ENCODE data around the gene ARRB1. TPM values are rescaled to one million over a fixed set of nuclear protein-coding genes. Genes with fewer than 3 reads are reported as not detected.

ARRB1 gene
- total RNA-seq, 4 donors from 2014 or later: 15.7 to 44.7 (median 27.7) TPM

GRCh38 chr11:75347781-75348566 is 3.5 kb downstream of the ARRB1 start:
- Histone ChIP-seq H3K4me1 (peaks cover 10 to 63% of the 10 kb centered on the region in 2 donors), H3K4me3 (replicated peaks in 1 of 3) (no peak overlapping the region), H3K27ac (peak overlapping the region in 2 of 3 donors; percentile 51 to 56), H3K9me3 (no peaks in the 10 kb centered on the region), H3K36me3 (no peaks in the 10 kb centered on the region), H3K27me3 (no peaks in the 10 kb centered on the region)
- WGBS, 2 donors: 64 to 68% methylated on average over 8 of the region's 8 CpGs
- no peak for DNase-seq
- TF ChIP-seq POLR2A (IDR thresholded peaks at IDR 0.05): no peak
- TF ChIP-seq CTCF (IDR thresholded peaks at IDR 0.05): no peak
- intact Hi-C loops (cut with DNase I): no loop called here

GRCh38 chr11:75346912-75347647 is 4.4 kb downstream of the ARRB1 start:
- TF ChIP-seq POLR2A (IDR thresholded peaks at IDR 0.05): no peak
- intact Hi-C loops (cut with DNase I): no loop called here
- DNase-seq: peak; percentile 15 to 17
- no peak overlapping the region for H3K4me3 ChIP-seq (replicated peaks in 1 of 3)
- 49 to 67% methylated on average over 9 to 11 of the region's 11 CpGs for WGBS, 2 donors
- no peaks in the 10 kb centered on the region for H3K27me3 ChIP-seq
- H3K27ac ChIP-seq: peak overlapping the region in 2 of 3 donors; percentile 51 to 53
- no peaks in the 10 kb centered on the region for H3K36me3 ChIP-seq
- peaks cover 10 to 66% of the 10 kb centered on the region in 2 donors for H3K4me1 ChIP-seq
- no peaks in the 10 kb centered on the region for H3K9me3 ChIP-seq

GRCh38 chr11:75346296-75346695 is 5.2 kb downstream of the ARRB1 start:
- H3K27me3 ChIP-seq: no peaks in the 10 kb centered on the region
- H3K4me1 ChIP-seq: peaks cover 9 to 73% of the 10 kb centered on the region in 2 donors
- no peak overlapping the region for H3K27ac ChIP-seq
- no peak for DNase-seq
- H3K9me3 ChIP-seq: no peaks in the 10 kb centered on the region
- intact Hi-C loops (cut with DNase I): no loop called here
- H3K4me3 ChIP-seq (replicated peaks in 1 of 3): no peak overlapping the region
- WGBS, 2 donors: 95 to 99% methylated on average over 4 of the region's 4 CpGs
- no peaks in the 10 kb centered on the region for H3K36me3 ChIP-seq
- no peak for TF ChIP-seq POLR2A (IDR thresholded peaks at IDR 0.05)
- TF ChIP-seq CTCF (IDR thresholded peaks at IDR 0.05): no peak

- no peak for TF ChIP-seq POLR2A (IDR thresholded peaks at IDR 0.05)
- TF ChIP-seq CTCF (IDR thresholded peaks at IDR 0.05): no peak
- DNase-seq: no peak
- 80 to 82% methylated on average over 7 of the region's 8 CpGs for WGBS, 2 donors
- no peaks in the 10 kb centered on the region for H3K27me3 ChIP-seq
- no peak overlapping the region for H3K27ac ChIP-seq
- H3K36me3 ChIP-seq: no peaks in the 10 kb centered on the region
- H3K4me1 ChIP-seq: peaks cover 7 to 74% of the 10 kb centered on the region in 2 donors
- intact Hi-C loops (cut with DNase I): no loop called here
- H3K9me3 ChIP-seq: no peaks in the 10 kb centered on the region
- no peak overlapping the region for H3K4me3 ChIP-seq (replicated peaks in 1 of 3)
Measured at GRCh38 chr11:75345455-75346160, 5.9 kb downstream of the ARRB1 start.

GRCh38 chr11:75344761-75345454 is 6.6 kb downstream of the ARRB1 start:
- H3K27ac ChIP-seq: peak overlapping the region in 1 of 3 donors; percentile 20
- H3K4me3 ChIP-seq (replicated peaks in 1 of 3): no peak overlapping the region
- no peaks in the 10 kb centered on the region for H3K36me3 ChIP-seq
- WGBS, 2 donors: 69 to 83% methylated on average over 7 to 11 of the region's 11 CpGs
- no peaks in the 10 kb centered on the region for H3K9me3 ChIP-seq
- no peak for DNase-seq
- TF ChIP-seq CTCF (IDR thresholded peaks at IDR 0.05): no peak
- no peak for TF ChIP-seq POLR2A (IDR thresholded peaks at IDR 0.05)
- no peaks in the 10 kb centered on the region for H3K27me3 ChIP-seq
- intact Hi-C loops (cut with DNase I): no loop called here
- H3K4me1 ChIP-seq: peaks cover 14 to 74% of the 10 kb centered on the region in 2 donors

All from thyroid gland (tissue), 4 donors.